ENCODE measurements around the gene RPL11.

Gene RPL11

DNA sequence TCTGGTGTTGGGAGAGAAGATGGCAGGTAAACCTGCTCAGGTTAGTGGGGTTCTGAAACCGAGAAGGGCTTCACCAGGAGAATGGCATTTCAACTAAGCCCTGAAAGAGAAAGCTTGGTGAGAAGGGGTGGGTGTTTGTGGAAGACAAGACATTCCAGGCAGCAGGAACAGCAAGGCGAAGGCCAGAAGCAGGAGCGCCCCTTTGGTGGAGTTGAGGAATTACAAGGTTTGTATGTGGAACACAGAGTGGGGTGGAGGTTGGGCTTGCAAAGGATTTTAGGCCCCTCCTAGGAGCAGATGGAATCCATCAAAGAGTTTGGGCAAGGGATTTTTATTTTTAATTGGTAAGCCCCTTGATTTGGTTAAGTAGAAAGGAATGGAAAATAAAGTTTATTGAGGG is 26.9 kb downstream of the RPL11 start:
- no peak overlapping the region for H3K4me3 ChIP-seq (ENCODE audit: low read depth, low read length)
- POLR2A ChIA-PET, result no interaction called here
- TF ChIP-seq, protein P1, sequence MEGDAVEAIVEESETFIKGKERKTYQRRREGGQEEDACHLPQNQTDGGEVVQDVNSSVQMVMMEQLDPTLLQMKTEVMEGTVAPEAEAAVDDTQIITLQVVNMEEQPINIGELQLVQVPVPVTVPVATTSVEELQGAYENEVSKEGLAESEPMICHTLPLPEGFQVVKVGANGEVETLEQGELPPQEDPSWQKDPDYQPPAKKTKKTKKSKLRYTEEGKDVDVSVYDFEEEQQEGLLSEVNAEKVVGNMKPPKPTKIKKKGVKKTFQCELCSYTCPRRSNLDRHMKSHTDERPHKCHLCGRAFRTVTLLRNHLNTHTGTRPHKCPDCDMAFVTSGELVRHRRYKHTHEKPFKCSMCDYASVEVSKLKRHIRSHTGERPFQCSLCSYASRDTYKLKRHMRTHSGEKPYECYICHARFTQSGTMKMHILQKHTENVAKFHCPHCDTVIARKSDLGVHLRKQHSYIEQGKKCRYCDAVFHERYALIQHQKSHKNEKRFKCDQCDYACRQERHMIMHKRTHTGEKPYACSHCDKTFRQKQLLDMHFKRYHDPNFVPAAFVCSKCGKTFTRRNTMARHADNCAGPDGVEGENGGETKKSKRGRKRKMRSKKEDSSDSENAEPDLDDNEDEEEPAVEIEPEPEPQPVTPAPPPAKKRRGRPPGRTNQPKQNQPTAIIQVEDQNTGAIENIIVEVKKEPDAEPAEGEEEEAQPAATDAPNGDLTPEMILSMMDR (IDR thresholded peaks at IDR 0.05; ENCODE audit: insufficient read depth, low read length, missing control alignments), result peak; percentile 54
- no peak for DNase-seq (ENCODE audit: low read depth, low spot score)
- CTCF ChIA-PET, result interaction anchor here (0.8 to 1.0 kb wide), 2 partner anchors 18 to 24 kb away, joined by 3 read pairs; no protein-coding TSS in a partner anchor

GRCh38 chr1:23719162-23719820 is 27.7 kb downstream of the RPL11 start:
- DNase-seq (ENCODE audit: low read depth, low spot score), result no peak
- ChIA-PET CTCF (interaction anchor here (1.0 to 1.2 kb wide), 2 partner anchors 13 to 18 kb away, joined by 3 read pairs; no protein-coding TSS in a partner anchor), POLR2A (no interaction called here)
- H3K4me3 ChIP-seq (ENCODE audit: low read depth, low read length), result no peak overlapping the region
- TF ChIP-seq, protein P1 (IDR thresholded peaks at IDR 0.05; ENCODE audit: insufficient read depth, low read length, missing control alignments), result no peak

DNA sequence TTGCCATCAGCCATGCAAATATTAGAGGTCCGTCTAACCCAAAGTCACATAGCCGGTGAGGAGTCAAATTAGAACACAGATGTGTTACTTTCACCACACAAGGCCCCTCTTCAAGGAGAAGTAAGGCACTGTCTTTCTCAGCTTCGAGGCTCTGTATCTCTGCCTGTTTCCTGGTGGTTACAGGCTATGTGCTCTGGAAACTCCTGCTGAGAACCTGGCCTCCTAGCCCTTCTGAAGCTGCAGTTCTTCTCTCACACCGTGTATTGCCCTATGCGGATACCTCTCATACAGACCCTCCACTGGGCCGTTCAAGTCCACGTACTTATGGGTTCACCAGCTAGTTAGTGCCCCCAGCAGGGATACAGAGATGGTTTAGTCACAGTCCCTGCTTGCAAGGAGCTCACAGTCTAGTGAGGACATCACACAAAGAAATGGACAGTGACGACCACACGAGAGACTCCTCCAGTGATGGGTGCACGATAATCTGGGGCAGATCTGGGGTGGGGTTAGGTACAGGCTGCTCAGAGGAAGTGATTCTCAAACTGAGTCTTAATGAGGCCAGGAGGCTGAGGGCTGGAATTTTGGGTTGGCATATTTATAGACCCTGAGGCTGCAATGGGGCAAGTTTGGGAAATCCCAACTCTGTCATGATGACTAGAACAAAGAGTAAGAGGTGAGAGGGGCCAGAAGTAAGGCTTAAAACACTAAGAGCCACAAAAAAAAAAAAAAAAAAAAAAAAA is 28.8 kb downstream of the RPL11 start:
- TF ChIP-seq, protein P1 (IDR thresholded peaks at IDR 0.05; ENCODE audit: insufficient read depth, low read length, missing control alignments), result no peak
- POLR2A ChIA-PET, result interaction anchor here (0.7 to 0.8 kb wide), 2 partner anchors 29 to 162 kb away, joined by 3 read pairs; partner anchors contain the start of gene RPL11
- no peak for DNase-seq (ENCODE audit: low read depth, low spot score)
- CTCF ChIA-PET, result interaction anchor here (0.6 kb wide), 1 partner anchor 25 kb away, joined by 3 read pairs; no protein-coding TSS in a partner anchor
- no peak overlapping the region for H3K4me3 ChIP-seq (ENCODE audit: low read depth, low read length)

DNA sequence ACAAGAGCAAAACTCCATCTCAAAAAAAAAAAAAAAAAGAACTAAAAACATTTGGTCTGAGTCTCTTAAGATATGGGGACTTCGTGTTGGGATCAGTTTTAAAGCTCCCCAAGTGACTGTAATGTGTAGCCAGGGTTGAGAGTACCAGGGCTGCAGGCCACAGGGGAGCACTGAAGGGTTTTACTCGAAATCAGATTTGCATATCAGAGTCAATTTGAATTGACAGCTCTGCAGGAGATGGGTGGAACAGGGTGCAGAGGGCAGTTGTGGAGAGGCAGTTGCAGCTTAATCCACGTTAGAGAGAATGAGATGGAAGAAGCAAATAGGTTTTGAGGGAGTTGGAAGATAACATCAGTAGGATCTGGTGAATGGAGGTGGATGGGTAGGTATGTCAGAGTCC is 31.0 kb downstream of the RPL11 start:
- CTCF ChIA-PET, result no interaction called here
- no peak for DNase-seq (ENCODE audit: low read depth, low spot score)
- POLR2A ChIA-PET, result no interaction called here
- TF ChIP-seq, protein P1 (IDR thresholded peaks at IDR 0.05; ENCODE audit: insufficient read depth, low read length, missing control alignments), result no peak
- no peak overlapping the region for H3K4me3 ChIP-seq (ENCODE audit: low read depth, low read length)

GRCh38 chr1:23726686-23727085 is 35.1 kb downstream of the RPL11 start:
- no peak for DNase-seq (ENCODE audit: low read depth, low spot score)
- no peak overlapping the region for H3K4me3 ChIP-seq (ENCODE audit: low read depth, low read length)
- TF ChIP-seq, protein P1 (IDR thresholded peaks at IDR 0.05; ENCODE audit: insufficient read depth, low read length, missing control alignments), result no peak
- CTCF ChIA-PET, result no interaction called here
- POLR2A ChIA-PET, result no interaction called here

- TF ChIP-seq, protein P1 (IDR thresholded peaks at IDR 0.05; ENCODE audit: insufficient read depth, low read length, missing control alignments), result no peak
- no peak for DNase-seq (ENCODE audit: low read depth, low spot score)
- CTCF ChIA-PET, result no interaction called here
- H3K4me3 ChIP-seq (ENCODE audit: low read depth, low read length), result no peak overlapping the region
- POLR2A ChIA-PET, result no interaction called here
Observed at GRCh38 chr1:23727362-23727811, 35.8 kb downstream of the RPL11 start.
